GM19467 (cell line): ENCODE data around the gene ASPHD2.

ENCODE experiments used
- ATAC-seq: cut with Tn5 transposase; IDR thresholded peaks from one replicate; pipeline ENCODE4 v1.9.1; 2021; ENCODE audit warnings: mild to moderate bottlenecking, moderate library complexity; ENCODE audit not compliant: unreplicated experiment

ASPHD2 gene

DNA sequence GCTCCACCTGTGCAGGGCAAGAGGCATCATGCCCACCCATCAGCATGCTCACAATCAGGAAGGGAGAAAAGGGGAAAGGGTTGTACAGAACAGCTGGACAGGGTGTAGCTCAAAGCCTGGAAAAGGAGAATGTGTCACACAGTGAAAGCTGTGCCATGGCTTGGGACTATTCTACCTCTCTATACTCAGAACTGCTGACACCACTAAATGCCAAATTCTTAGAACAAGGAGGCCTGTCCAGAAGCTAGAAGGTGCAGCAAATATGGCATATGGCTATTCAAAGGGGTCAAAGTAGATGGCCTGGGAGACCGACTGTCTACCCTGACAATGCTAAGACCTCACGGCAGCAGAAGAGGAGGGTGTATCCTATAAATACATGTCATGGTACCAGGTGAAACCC lies 41.7 kb downstream of the ASPHD2 start:
- no peak for ATAC-seq

DNA sequence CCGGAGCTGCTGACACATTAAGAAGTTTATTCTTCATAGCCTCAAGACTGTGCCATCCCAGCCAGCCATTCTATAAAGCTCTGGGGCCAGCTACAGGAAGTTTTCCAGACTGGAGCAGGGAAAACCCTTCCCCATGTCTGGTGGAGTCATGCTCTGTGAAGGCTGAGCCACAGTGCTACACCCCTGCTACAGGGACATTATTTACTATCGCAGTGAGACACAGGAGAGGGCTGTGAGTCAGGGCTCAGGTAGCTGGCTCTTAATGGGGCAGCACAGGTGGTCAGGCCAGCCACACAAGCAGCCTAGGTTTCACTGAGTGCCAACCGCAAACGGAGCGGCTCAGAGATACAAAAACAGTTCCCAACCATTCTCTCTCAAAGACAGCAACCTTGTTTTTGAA lies 42.5 kb downstream of the ASPHD2 start:
- ATAC-seq = no peak

DNA sequence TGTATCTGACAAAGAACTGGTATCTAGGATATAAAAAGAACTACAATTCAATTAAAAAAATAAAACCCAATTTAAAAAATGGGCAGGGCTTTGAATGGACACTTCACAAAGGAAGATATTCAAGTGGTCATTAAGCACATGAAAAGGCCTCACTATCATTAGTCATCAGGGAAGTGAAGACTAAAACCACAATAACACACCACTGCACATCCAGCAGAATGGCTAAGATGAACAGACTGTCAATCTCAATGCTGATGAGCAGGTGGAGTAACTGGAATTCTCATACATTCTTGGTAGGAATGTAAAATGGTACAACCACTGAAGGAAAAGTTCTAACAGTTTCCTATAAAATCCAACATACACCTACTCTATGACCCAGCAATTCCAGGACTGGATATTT lies 45.6 kb downstream of the ASPHD2 start:
- no peak for ATAC-seq

DNA sequence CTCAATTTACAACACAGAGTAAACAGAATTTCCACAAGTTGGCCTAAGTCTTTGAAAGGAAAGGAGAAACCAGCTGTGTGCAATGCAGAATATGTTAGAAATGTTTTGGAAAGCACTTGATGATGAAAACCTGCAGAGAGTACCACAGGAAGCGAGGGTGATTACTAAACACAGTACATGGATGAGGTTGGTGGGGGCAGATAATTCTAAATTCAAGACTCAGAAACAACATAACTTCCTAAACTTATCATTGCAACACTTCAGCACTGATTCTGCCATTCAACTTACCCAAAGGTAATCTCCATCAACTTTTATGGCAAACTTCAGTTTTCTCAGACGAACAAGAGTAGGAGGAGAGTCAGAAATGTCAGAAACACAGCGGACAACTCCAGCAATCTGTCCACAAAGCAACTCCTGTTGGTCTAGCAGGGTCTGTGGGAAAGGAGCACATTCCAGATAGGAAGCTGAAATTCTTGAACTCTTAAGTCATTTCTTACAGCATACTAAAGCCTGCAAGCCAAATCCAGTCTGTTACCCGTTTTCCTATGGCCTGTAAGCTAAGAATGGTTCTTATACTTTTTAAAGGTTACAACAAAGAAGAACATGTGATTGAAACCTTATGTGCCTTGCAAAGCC lies 47.8 kb downstream of the ASPHD2 start:
- no peak for ATAC-seq

DNA sequence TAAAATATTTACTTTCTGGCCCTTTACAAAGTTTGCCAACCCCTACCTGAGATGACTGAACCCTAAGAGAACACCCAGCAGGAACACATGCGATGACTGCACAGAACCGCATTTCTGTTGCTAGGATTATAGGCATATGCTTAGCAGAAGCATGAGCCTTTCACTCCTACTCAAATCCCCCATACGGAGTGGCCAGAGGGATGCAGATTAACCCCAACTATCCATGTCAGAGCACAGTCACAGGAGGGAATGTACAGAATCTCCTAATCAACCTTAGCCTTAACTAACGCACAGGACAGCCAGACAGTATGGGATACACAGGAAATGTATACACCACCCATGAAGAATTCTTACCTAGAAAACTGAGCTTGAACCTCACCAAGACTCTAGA lies 48.3 kb downstream of the ASPHD2 start:
- ATAC-seq = no peak

DNA sequence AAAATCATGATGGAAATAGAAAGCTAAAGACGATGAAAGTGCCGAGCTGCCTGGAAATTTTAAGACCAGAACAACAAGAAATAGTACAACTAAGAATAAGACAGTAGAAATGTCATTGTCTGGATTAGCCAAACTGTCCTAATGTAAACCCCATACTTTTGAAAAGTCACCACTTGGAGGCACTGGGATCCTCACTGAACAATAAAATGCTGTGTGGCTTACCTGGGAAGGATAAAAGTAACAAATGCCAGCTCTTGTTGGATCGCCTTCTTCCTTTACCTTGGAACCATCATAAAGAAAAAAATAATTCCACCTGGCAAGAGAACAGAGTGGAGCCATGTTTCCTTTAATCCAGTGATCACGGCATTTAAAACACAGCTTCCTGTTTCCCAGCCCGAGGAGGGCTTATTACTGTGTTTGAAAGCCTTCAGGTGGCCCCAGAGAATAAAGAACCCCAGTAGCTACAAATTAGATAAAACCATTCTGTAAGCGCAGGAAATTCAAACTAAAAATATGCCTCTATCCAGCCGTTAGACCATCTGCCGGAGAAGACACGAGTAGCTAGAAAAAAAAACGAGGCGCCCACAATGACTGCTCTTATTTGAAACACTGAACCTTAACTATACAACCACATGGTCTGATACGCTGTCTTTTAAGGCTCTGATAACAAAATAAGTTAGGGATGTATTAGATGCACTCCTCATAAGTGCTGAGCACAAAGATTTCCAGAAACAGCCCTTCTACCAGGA lies 50.2 kb downstream of the ASPHD2 start:
- ATAC-seq = no peak

DNA sequence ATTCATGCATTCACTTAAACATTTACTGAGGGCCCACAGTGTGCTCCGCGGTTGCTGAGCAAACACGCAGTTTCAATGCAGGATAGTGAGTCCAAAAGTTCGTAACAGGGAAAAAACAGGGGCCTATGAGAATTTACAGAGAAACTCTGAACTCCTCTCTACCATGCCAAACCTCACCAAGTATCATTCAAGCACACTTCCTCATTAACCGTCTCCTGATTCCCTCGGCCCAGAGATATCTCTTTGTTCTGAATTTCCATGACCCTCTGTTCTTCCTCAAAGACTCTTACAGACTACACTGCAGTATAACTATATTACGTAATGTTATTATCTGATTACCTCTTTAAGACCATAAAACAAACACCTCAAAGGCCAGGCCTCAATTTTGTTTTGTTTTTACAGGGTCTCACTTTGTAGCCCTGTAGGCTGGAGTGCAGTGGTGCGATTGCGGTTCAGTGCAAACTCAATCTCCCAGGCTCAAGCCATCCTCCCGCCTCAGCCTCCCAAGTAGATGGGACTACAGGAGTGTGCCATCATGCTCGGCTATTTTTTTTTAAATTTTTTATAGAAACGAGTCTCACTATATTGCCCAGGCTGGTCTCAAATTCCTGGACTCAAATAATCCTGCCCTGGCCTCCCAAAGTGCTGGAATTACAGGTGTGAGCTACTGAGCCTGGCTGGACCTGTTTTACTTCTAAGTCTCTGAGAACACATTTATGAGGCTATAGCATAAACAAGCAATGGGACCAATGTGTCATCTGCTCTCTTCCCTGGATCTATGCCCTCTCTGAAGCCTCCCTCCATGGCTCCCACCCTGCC lies 50.9 kb downstream of the ASPHD2 start:
- ATAC-seq = no peak

DNA sequence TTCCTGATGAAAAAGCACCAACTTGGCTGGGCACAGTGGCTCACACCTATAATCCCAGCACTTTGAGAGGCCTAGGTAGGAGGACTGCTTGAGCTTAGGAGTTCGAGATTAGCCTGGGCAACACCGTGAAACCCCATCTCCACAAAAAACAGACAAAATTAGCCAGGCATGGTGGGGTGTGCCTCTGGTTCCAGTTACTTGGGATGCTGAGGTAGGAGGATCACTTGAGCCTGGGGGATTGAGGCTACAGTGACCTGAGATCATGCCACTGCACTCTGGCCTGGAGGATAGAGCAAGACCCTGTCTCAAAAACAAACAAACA lies 51.5 kb downstream of the ASPHD2 start:
- no peak for ATAC-seq

DNA sequence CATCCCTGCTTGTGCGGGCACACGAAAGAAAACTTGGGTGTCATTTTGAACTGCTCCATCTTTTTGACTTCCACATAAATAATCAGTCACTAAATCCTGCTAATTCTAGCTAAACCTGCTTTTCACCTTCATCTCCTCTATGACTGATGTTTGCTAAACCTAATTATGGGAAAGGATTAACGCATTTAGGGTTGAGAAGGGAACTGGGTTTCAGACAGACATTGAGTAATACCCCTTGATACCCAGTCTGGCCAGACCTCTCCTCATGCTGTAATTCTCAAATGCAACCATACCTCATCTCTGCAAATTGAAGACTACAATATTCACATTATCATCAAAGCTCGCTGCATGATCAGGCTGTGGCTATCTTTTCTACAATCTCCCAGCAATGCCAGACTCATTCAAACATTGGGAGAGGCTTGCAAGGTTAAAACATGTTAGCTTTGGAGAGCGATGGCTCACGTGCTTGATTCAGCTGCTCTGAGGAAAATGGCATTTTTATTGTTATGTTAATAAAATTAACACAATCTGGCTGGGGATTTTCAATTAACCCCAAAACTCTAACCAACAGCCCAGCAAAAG lies 52.1 kb downstream of the ASPHD2 start:
- ATAC-seq = no peak

DNA sequence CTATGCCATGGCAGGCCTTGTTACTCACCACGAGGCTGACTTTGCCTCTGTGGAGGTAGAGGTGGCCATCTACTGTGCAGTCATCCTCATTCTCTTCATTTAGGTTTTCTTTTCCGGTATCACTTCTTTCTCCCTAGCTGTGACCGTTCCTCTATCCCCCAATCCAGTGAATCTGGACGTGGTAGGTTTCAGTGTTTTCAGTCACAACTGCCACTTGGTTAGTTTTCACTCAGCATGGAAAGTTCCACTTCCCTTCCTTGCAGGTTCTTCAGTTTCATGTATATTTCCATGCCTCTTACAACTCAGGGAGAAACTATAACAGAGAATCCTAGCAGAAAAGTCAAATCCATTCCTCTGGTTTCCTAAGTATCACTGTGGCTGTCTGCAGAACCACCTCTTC lies 52.6 kb downstream of the ASPHD2 start:
- ATAC-seq = no peak

DNA sequence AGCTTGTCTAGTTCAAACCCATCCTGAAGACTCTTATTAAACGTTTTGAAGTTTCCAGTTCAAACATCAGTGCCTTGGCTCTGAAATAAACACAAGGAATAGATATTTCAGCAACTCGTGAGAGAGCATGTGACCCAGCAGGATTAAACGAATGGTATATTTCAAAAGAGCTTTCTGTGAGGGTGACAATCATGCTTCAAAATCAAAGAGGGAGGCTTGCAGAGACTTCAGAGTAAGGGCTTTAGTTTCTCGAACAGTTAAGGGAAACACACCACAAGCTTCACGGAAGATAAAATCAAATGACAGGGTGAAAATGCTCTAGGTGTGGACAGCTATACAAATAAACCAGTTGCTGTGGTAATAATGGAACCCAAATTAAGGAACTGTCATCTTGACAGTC lies 53.1 kb downstream of the ASPHD2 start:
- ATAC-seq = no peak

DNA sequence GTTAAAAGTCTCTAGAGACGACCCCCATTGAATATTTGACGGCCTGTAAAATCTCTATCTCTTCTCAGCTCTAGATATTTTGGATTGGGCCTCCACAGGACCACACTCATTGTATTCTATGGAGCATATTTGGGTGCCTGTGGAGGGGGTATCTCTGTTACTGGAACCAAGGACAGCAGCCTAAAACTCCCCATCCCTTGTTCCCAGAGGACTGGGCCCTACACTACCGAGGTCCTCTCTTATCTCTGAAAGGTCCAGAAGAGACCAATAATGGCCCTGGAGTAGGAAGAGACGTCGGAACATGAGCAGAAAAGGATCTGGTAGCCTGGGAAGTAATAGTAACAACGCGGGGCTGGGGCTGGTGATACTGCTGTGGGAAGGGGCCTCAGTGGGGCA lies 54.0 kb downstream of the ASPHD2 start:
- ATAC-seq = no peak

DNA sequence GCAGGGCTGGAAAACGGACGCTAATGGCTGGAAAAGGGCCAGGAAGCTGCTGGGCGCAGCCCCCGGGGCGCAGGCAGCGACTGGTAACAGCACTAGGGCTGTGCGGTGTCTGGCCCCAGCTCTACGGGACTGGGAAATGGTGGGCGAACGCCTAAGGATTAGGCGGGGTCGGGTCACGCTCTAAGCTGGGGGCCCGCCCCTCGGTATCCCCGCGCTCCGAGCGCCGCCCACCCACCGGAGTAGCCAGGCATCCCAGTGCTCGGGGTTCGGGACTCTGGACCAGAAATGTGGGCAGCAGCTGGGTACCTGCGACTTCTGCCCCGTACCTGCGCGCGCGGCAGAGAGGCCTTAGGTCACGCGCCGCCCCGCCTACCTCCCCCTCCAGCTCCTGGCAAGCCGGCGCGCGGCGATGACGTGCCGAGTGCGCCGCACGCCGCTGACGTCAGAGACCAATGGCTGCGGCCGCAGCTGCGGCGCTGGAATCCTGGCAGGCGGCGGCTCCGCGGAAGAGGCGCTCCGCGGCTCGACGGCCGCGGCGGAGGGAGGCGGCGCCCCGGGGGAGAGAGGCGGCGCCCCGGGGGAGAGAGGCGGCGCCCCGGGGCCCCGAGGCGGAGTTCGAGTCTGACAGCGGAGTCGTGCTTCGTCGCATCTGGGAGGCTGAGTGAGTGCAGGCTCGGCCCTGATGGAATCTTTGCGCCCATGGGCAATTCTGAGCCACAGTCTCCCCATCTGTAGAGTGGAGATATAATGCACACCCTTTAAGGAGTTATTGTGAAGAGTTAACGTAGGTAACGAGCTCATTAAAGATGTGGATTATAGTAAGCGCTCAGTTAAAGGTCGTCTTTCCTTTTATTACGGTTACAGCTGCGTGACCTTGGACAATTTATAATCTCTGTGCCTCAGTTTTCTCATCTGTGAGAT lies 54.6 kb downstream of the ASPHD2 start, which contains the start of the genes HPS4 and SRRD:
TSS of gene HPS4 (minus strand) at position 345 of the 921 bp plus-strand sequence. CDS start 2,021 bp downstream, outside the sequence.
TSS of gene SRRD (plus strand) at position 439 of the 921 bp plus-strand sequence. CDS start at position 453, 14 bp downstream.
- ATAC-seq = peak; percentile 50

DNA sequence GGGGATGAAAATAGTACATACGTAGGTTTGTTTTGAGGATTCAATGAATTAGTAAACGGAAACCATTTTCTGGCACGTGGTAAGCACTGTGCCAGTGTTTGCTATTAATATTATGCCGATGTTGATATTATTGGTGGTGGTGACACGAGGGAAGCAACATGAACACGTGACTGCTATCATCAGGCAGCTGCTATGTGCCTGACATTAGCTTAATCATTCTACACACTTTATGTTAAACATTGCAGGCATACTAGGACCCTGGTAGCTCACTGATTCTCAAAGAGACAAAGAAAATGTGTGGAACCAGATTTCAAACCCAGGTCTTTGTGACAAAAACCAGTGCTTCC lies 55.3 kb downstream of the ASPHD2 start:
- no peak for ATAC-seq

DNA sequence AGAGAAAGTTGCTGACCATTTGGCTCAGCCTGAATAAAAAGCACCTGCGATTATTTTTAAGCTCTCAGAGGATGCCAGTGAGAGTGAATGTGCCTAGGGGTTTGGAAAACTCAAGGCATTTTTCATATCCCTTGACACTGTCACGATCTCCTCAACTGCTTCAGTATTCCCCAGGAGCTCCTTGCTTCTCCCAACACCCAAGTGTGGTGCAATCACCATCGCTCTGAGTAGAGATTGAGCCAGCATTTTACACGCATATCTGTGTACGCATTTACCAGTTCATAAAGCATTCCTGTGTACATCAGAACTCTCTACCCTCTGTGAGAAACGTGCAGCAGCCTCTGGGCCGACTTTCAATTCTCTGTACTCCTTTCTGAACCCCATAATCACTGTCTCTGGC lies 56.0 kb downstream of the ASPHD2 start:
- ATAC-seq = no peak

DNA sequence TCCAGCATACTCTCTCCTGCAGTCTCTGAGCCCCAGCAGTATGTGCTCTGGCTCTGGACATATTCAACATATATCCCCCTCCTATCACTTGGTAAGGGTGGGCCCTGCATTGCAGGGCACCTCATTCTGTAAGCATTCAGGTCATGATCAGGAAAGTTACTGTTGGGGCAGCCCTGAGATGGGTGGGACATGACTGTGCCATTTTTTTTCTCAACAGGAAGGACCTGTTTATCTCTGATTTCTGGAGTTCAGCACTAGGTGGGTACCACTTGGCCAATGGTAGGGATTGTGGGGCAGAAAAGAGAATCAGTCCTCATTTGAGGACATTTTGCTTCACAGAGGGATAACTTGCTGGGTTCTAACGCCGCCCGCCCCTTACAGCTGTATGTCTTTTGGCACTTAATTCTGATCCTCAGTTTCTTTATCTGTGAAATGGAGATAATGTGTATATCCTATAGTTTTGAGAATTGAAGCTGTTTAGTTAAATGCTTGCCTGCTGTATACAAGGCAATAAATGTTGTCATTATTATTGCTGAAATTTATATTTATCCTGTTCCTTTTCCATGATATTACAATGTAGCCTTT lies 56.8 kb downstream of the ASPHD2 start:
- ATAC-seq = no peak

DNA sequence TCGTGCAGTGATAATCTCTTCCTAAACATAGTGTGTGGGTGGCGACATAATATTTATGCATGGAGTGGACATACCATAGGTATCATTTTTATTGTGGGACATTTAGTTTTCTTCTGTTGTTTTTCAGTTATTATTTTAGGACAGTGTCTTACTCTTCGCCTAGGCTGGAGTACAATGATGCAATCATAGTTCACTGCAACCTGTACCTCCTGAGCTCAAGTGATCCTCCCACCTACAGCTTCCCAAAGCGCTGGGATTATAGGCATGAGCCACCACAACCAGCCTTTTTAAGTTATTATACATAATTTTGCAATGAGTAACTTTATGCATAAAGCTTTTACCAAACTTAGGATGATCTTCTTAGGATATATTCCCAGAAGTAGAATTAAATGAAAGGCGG lies 57.3 kb downstream of the ASPHD2 start:
- ATAC-seq = no peak

DNA sequence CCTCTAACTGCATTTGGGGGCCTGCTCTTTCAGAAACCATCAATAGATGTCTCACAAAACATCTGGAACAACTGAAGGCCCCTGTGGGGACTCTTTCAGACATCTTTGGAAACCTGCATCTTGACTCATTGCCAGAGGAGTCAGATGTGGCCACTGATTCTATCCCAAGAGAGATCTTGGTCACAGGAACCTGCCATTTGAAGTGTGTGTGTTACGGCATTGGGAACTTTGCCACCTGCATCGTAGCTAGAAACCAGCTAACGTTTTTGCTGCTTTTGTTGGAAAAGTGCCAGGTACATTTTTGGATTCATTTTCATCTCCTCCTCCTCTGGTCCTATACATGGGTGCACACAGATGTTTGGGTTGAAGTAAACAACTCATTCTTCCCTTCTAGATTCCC lies 58.9 kb downstream of the ASPHD2 start:
- no peak for ATAC-seq

DNA sequence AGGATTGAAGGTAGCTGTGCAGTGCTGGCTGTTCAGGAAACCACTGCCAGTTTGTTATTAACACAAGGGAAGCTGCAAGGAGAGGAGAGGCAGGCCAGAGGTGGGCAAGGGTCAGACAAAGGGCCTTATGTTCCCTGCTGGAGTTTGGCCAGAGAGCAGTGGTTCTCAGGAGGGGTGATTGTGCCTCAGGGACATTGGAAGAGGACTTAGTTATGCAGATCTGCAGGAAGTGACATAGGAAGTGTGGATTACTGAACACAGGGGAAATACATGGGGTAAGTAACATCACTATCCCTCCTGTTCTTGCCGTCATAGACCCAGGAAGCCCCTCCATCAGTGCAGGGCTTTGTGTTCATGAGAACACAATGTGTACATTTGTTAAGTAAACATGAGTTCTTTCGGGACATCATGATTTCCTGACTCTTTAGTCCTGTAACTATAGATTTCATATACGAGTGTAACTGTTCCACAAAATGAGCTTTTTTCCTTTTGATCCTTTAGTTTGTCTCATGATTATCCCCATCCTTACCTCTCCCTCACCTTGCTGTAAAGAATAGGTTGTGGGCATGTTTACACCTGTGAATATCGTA lies 60.5 kb downstream of the ASPHD2 start:
- no peak for ATAC-seq

DNA sequence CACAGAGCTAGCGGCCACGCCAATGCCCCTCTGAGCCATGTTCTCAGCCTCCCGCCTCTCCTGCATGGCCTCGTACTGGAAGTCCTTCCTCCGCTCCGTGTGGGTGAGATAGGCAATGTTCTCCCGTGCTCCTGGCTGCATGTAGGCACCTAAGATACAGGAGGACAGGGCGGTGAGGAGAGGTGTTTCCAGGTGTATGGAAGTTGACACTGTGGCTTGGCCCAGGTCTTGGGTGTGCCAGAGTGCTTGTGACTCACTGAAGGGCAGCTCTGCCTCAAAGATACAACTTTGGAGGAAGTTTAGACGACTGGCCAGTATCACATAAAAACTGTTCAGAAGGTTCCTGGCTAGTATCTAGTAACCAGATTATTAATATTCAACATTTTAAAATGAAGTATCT lies 63.2 kb downstream of the ASPHD2 start:
- no peak for ATAC-seq
